HUDEP-2 (cell line): Measurements from ENCODE around the gene MFSD1.

Experiments used
- DNase-seq, 76 experiments: peaks; one replicate each; lab custom pipeline; 2025; ENCODE audit not compliant: unreplicated experiment in 76 of 76; lab: John Stamatoyannopoulos, UW

Gene MFSD1, protein sequence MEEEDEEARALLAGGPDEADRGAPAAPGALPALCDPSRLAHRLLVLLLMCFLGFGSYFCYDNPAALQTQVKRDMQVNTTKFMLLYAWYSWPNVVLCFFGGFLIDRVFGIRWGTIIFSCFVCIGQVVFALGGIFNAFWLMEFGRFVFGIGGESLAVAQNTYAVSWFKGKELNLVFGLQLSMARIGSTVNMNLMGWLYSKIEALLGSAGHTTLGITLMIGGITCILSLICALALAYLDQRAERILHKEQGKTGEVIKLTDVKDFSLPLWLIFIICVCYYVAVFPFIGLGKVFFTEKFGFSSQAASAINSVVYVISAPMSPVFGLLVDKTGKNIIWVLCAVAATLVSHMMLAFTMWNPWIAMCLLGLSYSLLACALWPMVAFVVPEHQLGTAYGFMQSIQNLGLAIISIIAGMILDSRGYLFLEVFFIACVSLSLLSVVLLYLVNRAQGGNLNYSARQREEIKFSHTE

DNA sequence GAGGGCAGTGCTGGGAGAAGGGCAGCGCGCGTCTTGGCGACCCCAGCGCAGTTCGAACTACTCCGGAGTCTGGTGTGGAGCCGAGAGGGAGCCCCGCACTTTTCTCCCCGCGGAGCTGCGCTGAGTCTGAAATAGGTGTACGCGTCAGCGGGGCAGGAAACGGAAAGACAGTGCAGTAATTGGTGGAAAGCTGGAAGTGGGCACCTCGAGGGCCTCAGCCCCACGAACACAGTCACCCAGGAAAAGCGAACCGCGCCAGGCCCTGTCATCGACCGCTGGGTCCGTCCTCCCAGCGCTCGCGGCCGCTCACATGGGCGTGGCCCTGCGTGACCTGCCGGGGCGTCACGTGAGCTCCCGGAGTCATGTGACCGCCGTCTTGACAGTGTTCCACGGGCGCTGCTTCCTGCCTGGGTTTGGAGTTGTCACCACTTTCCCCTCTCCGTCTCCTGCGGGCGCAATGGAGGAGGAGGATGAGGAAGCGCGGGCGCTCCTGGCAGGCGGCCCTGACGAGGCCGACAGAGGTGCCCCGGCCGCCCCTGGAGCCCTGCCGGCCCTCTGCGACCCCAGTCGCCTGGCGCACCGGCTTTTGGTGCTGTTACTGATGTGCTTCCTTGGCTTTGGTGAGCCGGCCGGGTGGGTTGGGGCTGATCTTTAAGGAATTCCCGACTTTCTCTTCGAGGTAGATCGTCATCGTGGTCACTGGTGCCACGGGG is at the start of gene MFSD1:
TSS of gene MFSD1 (plus strand) at position 359 of the 713 bp plus-strand sequence. CDS start at position 458, 99 bp downstream.
- peak in 75 of 76 experiments; percentile 30 to 91 (median 82) for DNase-seq

DNA sequence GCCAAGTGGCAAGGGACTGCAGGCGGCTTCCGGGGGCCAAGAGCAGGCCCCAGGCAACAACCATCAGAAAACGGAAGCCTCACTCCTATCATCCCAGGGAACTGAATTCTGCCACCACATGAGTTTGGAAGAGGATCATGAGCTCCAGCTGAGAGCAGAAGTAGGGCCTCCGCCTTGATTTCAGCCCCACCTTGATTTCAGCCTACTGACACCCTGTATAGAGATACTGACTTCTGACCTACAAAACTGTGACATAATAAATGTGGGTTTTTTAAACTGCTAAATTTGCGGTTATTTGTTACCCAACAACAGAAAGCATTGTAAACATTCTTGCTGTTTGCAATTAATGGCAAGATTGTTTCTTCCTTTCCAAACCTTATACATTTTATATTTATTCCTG is 48.0 kb upstream of the MFSD1 start:
- peak in 1 of 76 experiments; percentile 14 for DNase-seq

DNA sequence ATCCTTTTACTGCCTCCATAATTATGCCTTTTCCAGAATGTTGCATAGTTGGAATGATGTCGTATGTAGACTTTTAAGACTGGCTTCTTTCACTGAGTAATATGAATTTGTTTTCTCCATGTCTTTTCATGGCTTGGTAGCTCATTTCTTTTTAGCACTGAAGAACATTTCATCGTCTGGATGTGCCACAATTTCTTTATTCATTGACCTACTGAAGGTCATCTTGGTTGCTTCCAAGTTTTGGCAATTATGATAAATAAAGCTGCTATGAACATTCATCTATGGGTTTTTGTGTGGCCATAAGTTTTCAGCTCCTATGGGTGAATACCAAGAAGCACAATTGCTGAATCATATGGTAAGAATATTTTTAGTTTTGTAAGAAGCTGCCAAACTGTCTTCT is 46.4 kb upstream of the MFSD1 start:
- DNase-seq = no peak

DNA sequence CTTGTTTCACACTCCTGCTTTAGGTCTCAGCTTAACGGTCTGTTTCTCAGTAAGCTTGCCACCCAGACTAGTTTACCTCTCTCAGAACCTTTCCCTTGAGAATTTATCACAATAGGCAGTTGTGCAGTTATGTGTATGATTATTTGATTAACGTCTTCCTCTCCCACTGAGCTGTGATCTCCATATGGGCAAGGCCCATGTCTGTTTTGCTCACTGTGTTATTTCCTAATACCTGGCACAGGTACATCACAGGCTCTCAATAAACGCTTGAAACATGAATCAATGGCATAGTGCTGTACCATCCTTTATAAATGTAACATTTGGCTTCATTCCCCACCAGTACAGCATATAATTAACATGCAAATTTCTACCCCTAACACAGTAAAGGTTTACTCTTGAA is 40.5 kb upstream of the MFSD1 start:
- no peak for DNase-seq

DNA sequence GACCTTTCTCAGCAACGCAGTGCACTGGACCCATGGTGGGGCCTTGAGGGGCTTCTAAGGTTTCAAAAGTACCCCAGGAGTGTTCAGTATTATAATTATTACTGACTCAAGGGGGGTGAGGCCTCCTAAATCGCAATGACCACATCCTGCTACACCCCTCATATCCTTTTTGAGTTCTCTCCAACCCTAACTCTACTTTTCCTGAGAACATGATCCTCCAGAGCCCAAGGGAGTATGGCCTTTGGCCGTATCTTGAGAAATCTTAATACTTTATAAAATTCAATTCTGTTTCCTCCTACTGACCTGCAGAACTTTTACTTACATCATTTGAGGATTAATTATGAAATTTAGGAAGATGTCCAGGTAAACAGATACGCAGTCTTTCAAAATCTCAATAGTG is 39.2 kb upstream of the MFSD1 start:
- no peak for DNase-seq

DNA sequence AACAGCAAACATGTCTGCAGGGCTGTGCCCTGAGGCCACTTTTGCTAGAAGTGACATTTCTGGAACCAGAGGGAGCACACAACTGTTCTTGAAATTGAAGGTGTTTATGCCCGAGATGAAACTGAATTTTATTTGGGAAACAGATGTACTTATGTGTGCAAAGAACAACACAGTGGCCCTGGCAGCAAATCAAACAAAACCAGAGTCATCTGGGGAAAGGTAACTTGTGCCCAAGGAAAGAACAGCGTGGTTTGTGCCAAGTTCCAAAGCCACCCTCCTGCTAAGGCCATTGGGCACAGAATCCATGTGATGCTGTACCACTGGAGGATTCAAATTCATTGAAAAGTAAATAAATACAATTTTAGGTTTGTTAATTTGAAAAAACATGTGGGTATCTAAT is 38.4 kb upstream of the MFSD1 start:
- no peak for DNase-seq

DNA sequence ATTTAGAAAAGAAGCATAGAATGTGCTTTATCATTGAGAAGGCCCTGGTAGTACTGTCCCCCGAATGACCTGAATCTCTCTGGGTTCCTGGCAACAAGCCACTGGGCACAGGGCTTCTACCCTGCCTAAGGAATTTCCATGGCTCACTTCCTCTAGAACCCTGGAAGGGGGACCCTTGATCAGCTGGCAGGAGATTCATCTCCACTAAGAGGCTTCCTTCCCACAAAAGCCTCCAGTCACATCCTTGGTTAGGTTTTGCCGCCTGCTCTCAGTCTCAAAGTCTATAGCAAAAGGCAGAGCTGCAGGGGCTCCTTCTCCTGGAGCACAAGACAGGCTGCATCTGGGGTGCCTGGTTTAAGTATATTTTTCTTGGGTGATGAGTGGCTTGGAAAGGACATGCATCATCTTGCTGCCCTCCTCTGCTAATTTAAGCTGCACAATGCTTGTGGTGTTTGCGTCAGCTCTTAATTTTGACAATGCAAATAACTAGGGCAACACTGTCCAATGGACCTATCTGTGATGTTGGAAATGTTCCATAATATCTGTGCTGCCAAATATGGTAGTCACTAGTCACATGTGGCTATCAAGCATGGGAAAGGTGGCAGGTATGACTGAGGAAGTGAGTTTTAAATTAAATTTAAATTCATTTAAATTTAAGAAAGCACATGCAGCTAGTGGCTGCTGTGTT is 36.2 kb upstream of the MFSD1 start:
- no peak for DNase-seq

DNA sequence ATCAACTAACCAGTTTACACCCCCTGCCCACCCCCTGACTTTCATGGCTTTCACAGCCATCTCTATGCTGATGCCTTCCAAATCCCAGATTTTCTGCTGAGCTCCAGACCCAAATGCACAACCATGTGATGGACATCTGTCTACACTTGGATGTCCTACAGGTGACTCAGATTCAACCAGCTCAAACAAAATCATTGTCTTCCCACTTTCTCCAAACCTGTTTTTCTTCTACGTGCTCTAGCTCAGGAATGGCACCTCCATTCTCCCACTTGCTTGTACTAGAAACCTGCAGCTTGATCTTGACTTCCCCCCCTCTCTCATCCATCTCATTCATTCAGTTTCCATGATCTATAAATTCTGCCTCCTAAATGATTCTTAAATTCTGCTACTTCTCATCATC is 35.5 kb upstream of the MFSD1 start:
- DNase-seq = no peak

DNA sequence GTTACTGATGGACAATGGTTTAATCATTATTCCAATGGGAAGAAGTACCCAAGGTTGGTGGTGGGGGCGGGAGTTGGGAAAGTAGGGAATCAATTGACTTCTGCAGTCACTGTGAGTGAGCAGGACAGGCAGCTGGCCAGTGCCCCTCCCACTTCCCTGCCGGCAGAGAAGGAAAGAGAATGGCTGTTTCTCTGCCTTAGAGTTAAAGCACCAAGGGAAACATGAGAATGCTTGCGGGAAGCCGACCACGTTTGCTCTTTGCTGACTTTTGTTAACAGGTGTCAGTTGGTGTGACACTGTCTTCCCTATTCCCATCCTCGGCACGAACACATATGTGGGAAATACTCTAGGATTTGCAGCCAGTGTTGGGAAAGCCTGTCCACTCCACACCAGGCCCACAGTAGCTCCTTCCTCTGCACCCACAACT is 33.5 kb upstream of the MFSD1 start:
- no peak for DNase-seq

DNA sequence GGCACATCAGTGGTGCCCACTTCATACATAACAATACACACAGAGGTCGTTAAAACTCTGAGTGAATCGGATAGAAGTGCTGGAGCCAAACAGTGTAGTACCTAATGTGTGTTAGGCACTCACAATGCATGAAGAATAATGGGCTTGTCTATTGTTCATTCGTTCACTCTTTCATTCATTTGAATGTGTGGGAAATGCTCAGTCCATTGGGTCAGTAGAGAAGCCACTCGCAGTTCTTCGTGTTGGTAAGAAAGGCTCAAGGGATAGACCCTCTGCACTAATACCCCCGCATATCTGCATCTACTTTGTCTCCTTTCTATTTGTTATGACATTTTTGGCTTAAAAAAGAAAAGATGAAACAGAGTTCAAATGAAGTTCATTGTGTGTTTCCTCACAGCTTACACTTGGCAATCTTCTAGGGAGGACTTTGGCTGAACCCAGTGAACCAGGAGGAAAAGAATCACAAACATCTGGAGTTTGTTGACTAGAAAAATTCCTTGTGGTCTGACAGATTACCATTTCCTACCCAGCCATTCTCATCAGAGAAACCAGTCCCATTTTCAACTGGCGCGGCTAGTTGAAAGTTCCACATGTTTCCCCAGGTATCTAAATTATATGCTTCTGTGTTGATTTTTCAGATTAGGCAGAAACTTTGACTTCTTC is 32.8 kb upstream of the MFSD1 start:
- DNase-seq = no peak

DNA sequence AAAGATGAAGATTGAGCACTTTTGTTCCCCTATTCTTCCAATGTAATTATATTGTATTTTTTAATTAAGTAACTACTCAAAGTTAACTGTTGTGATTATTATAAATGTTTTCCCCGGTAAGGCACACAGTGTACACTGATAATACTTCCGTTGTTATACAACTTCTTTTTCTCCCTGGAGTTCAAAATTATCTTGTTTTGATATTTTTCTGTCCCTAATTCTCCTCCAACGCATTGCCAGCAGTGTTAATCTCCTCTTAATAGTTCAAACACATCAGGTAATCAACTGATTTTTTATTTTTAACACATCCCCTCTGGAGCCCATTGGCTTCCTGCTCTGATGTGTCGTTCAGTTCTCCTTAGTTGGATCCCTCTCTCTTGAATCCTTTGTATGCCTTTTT is 32.3 kb upstream of the MFSD1 start:
- no peak for DNase-seq

DNA sequence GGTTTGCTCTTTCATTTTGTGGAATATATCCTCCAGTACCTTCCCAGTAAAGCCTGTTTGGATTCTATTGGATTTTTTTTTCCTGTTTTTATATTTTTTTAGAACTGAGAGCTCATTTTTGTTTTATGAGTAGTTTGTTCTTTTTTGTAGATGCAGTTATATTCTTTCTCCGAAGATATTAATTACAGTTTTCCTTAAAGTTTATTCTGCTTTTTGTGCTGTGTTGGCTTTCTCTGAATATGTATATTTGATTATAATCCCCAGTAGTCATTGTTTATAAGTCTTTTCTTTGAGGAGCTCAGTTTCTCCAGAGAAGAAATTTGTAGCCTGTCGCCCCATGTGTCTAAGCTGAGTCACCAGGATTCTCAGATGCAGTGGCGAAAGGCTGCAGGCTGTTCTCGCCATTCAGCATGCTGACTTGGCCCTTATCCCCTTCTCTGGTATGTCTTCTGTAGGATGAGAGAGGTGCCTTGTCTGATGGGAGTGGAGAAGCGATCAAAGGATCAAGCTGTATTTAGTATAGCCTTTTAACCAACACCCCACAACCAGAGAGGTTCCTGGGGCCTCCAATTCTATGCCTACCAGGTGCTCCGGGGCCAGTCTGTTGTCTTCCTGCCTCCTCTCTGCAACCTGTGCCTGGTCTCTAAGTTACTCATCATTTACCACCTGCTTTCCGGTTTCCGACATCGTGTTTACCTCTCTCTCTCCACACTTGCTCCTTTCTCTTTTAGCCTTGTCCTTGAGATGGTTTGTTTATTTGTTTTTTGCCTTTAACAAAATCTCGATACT is 31.7 kb upstream of the MFSD1 start:
- DNase-seq = no peak

DNA sequence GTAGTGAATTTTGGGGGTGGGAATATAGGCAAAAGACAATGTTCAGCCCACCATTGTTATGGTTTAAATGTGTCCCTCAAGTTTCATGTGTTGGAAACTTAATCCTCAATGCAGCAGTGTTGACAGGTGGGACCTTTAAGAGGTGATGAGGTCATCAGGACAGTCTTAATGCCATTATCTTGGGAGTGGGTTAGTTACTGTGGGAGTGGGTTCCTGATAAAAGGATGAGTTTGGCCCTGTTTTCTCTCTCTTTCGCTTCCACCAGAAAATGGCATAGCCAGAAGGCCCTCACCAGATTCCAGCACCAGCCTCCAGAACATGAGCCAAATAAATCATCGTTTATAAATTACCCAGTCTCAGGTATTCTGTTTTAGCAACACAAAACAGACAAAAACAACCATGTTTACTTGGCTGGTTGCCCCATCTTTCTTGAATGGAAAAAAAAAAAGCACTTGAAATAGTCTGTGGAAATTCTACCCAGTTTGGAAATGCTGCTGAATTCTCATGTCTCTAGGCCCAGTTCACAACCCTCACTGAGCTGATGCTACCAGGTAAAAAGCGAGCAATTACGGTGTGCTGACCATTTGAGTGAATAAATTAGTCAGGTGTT is 31.0 kb upstream of the MFSD1 start:
- DNase-seq = no peak

DNA sequence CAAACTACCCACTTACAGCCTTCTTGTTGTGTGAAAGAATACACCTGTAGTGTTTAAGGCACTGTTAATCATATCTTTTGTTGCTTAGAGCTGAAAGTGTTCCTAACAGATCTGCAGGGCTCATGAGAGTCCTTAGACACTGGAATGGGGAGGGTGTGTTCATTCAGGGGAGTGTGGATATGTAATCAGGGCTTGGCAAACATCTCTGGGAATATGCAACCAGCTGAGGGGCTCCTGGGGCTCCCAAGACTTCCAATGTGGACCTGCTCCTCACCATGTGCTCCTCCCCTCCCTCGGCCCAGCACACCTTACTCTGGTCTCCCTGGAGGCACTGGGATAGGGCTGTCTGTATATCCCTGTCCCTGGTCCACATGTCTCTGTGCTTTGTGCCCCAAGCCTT is 30.3 kb upstream of the MFSD1 start:
- no peak for DNase-seq

DNA sequence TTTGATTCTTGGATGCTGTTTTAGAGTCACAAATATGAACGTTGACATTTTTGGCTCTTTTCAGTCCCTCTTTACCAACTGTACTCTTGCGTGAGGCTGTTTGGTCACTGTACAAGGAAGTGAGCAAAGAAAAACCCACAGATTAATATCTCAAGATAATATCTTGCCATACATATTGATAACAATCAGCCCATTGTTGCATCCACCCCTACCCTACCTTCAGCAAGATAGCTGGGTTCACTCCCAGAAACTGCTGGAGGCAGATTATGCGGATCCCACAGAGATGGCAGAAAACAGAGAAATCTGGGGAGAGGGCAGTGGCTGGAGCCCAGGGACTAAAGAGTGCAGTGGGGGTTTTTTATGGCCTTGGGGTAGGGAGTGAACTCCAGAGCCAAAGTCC is 29.9 kb upstream of the MFSD1 start:
- DNase-seq = no peak

DNA sequence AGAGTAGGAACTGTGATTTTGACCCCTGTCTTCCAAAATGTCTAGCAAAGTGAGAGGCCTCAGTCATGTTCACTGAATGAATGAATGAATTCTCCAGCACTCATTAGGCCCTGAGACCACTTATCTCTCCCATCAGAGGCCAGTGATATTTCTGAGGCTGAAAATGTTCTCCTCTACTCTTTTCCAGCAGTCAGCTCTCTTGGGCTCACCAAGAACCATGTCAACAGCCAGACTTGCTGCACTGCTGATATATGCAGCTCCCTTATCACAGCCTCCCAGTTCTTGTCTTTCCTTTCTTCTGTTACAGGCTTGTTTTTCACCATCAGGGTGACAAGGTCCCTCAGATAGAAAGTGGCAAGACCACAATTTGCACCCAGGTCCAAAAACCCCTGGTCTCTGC is 28.7 kb upstream of the MFSD1 start:
- DNase-seq = peak in 37 of 76 experiments; percentile 5 to 65 (median 25)

DNA sequence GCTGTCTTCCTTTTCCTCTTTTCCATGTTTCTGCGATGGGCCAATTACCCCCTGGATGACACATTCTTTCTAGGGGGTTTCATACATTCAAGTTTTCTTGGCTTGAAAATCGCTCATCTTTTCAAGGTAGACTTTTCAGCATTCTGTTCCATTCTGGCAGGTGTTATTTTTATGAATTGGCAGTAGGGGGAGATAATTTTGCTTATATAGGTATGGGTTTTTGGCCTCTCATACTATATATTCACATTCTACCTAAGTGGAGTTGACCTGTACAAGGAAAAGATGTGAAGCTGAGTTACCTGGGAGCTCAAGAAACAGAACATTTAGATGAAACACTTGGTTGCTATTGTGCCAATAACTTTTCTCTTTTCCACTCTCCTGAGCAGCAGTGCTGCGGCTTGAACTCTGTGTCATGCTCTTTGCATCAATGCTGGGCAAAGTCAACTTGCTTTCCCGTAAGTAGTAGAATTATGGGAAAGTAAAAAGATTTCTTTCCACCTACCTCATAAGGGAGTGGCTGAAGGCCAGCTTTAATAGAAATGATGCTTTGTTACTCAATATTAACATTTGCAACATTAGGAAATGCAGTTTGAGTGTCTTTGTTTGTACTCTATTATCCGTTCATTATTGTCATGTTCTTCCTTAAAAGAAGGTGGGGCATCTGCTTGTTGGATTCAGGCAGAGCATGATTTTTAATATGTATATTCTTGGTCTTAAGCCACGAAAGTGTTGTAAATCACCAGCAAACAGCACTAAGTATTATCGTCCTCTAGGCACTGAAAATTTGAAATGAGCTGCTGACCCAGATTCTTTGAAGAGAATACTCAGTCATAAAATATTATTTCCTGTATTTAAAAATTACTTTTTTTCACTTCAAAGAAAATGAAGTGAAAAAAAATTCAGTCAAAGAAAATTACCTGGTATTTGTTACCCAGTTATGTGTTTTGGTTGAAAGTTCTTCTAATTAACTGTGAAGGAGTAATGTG is 27.7 kb upstream of the MFSD1 start:
- no peak for DNase-seq

DNA sequence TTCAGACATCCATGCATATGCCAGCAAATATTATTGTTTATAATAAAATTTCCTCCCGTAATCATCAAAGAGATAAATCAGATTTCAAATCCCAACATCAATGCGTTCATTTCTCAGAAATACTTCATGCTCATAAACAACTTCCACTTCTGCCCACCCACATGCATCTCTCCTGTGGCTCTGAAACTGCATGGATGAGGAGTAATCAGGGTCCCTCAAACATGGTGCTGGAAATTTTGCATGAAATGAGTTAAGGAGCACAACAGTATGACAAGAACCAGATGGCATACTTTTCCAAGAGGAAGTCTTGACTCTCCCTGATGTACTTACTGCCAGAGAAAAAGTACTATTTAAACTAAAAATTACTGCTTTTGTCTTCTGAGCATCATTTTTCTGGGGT is 26.9 kb upstream of the MFSD1 start:
- no peak for DNase-seq
